ENCODE measurements around the gene KLF18.
"Not testable (repeated sequence)": the region's sequence is repeated elsewhere in the genome, so short reads cannot be mapped to it uniquely, and the experiment has no call there.

Gene KLF18

DNA sequence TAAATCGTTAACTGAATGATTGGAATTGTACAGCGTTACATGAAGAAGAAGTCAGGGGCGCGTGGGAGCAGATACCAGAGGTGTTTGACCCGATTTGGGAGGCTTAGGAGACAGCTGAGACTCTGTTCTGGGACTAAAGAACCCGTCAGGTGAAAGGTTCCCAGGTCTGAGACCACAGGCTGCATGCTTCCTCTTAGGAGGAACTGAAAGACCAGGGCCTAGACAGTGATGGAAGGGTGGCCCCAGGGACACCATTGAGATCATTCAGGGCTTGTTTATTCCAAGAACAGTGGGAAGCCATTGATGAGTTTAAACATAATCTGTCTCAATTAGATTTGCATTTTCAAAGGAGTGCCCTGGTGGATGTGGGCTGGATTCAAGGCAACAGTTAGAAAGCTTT is 21.9 kb downstream of the KLF18 start:
- no peak for DNase-seq (ENCODE audit: low spot score)

- no peak for DNase-seq (ENCODE audit: low spot score)
Measured at GRCh38 chr1:44118682-44119081, 22.7 kb downstream of the KLF18 start, which contains the start of gene KLF17. Gene KLF17, plus strand, starts transcription at chr1:44118821. Its CDS starts 87 bp downstream, at chr1:44118908.

DNA sequence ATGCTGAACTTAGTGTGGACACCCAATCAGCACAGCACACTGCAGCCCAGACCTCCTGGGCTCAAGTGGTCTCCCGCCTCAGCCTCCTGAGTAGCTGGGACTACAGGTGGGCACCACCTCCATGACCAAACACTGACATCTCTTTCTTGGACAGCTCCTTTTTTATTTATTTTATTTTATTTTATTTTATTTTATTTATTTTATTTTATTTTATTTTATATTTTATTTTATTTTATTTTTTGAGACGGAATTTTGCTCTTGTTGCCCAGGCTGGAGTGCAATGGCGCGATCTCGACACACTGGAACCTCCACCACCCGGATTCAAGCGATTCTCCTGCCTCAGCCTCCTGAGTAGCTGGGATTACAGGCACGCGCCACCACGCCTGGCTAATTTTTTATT is 24.2 kb downstream of the KLF18 start:
- not testable (repeated sequence) for DNase-seq (ENCODE audit: low spot score)

DNA sequence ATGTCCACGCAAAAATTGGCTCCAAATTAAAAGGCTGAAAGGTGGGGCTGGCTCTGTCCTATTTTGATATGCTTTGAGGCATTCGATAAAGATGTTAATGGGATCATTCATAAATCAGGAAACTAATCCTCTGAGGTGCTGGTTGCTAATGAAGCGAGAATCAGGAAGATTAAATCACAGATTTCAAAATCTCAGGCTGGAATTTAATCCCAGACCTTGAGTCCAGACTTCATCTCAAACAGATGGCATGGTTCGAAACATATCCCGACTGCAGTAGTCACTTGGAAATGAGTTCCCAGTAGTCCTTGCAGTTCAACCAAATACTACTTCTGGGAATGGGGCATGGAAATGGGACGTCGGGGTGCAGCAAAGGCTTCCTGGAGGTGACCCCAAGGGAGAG is 27.3 kb downstream of the KLF18 start:
- no peak for DNase-seq (ENCODE audit: low spot score)

- DNase-seq (ENCODE audit: low spot score) = no peak
Measured at GRCh38 chr1:44113095-44113609, 28.3 kb downstream of the KLF18 start.

DNA sequence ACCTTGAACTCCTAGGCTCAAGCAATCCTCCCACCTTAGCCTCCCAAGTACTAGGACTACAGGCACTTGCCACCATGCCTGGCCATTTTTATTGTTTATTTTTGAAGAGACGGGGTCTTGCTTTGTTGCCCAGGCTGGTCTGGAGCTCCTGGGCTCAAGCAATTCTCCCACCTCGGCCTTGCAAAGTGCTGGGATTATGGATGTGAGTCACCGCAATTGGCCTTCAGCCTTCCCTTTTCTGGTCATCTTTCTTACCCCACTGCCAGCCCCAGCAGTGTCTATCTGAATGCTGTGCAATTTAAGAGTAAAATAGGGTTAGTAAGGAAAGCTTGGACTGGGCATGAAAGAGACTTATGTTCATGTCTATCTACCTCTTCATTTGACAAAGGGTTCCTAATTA is 28.9 kb downstream of the KLF18 start:
- DNase-seq (ENCODE audit: low spot score) = no peak

- no peak for DNase-seq (ENCODE audit: low spot score)
Measured at GRCh38 chr1:44111861-44112260, 29.6 kb downstream of the KLF18 start.

- DNase-seq (ENCODE audit: low spot score) = no peak
Measured at GRCh38 chr1:44110916-44111315, 30.5 kb downstream of the KLF18 start.

- no peak for DNase-seq (ENCODE audit: low spot score)
Measured at GRCh38 chr1:44108971-44109370, 32.5 kb downstream of the KLF18 start.

GRCh38 chr1:44108241-44108640 is 33.2 kb downstream of the KLF18 start:
- DNase-seq (ENCODE audit: low spot score) = peak; percentile 41

- DNase-seq (ENCODE audit: low spot score) = no peak
Measured at GRCh38 chr1:44105810-44106209, 35.6 kb downstream of the KLF18 start.

- peak; percentile 9 for DNase-seq (ENCODE audit: low spot score)
Measured at GRCh38 chr1:44103270-44104131, 37.9 kb downstream of the KLF18 start.

DNA sequence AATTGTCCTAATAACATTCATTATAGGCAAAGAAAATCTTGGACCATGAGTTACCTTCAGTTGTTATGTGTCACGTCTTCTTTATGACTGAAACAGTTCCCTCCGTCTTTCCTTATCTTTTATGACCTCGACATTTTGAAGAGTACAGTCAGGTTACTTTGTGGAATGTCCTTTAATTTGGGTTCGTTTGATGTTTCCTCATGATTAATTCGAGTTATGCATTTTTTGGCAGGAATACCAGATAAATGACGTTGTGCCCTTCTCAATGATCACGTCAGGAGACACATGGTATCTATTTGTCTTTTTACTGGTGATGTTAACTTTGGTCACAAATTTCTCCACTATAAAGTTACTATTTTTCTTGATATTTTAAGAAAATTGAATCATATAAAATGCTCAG is 40.1 kb downstream of the KLF18 start:
- DNase-seq (ENCODE audit: low spot score) = no peak

DNA sequence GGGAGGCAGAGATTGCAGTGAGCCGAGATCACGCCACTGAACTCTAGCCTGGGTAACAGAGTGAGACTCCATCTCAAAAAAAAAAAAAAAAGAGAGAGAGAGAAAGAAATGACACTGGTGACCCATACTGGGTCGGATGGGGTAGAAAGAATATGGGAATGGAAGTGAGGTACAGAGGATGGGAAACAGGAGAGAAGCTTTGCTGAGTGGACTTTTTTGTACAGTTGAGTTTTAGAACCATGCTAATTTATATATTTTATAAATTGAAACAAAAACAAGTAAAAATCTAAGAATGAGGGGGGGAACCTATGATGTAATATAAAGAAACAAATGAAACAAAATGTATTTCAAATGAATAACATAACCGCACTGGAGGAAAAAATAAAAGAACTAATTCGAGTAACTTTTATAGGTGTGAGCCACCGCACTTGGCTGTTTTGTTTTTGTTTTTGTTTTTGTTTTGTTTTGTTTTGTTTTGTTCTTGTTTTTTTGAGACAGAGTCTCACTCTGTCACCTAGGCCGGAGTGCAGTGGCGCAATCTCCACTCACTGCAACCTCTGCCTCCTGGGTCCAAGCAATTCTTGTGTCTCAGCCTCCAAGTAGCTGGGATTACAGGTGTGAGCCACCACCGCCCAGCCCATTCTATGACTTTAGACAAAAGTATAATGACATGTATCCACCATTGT is 41.1 kb downstream of the KLF18 start:
- DNase-seq (ENCODE audit: low spot score) = no peak

DNA sequence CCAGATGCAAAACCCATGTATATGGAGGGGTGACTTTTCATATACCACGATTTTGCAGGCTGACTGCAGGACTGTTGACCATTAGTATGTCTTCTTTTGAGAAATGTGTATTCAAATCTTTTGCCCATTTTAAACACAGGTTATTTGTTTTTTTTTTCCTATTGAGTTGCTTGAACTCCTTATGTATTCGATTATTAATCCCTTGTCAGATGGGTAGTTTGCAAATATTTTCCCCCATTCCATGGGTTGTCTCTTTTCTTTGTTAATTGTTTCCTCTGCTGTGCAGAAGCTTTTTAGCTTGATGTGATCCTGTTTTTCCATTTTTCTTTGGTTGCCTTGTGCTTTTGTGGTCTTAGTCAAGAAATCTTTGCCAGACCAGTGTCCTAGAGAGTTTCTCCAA is 47.4 kb downstream of the KLF18 start:
- DNase-seq (ENCODE audit: low spot score) = no peak

GRCh38 chr1:44090429-44091252 is 50.8 kb downstream of the KLF18 start:
- no peak for DNase-seq (ENCODE audit: low spot score)

DNA sequence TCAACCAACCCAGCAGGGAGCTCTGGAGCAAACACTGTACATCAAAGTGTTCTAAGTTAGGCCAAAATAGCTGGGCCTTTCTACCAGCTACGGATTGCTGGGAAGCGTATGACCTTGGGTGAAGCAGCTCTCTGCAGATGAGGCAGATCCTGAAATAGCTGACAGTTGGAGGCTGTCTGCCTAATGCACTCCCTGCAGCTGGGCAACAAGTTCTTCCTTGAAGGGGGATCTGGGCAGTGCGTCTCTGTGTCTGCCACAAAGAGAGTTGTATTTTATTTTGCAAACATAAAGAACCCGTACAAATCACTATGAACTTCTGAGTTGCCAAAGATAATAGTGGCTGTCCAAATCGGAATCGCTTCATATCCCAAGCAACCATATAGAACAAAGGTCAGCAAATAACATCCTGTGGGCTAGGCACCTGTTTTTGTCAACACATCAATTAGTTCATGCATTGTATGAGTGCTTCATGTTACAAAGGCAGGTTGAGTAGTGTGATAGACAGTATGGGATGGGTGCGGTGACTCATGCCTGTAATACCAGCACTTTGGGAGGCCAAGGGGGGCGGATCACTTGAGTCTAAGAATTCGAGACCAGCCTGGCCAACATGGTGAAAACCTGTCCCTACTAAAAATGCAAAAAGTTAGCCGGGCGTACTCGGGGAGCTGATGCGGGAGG is 51.9 kb downstream of the KLF18 start:
- DNase-seq (ENCODE audit: low spot score) = peak; percentile 29

All from kidney tubule cell (primary cell).